ENCODE data around the gene TRIAP1.
"Not testable (repeated sequence)": the region's sequence is repeated elsewhere in the genome, so short reads cannot be mapped to it uniquely, and the experiment has no call there.

Gene TRIAP1

DNA sequence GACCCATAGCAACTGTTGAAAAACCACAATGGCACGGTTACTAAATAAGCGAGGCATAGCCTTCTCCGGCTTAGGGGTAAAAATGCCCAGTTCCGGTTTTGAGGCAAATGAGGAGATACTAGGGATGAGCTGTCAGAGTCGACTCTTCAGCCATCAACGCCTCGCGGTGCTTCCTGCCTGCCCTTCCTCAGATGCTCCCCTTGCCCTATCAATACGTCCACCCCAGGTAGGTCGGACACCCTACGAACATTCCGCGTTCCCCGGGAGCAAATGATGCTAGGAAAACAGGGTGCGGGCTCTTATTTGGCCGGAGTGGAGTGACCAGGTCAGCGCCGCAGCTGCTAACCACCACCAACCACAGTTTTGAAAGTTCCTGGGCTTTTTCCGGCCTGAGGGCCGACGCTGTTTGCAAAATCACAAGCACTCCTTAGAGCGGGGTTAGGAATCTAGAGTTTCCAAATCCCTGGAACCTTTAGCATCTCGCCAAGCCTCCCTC, 22.2 kb upstream of the TRIAP1 start:
- peak; percentile 10 for DNase-seq

DNA sequence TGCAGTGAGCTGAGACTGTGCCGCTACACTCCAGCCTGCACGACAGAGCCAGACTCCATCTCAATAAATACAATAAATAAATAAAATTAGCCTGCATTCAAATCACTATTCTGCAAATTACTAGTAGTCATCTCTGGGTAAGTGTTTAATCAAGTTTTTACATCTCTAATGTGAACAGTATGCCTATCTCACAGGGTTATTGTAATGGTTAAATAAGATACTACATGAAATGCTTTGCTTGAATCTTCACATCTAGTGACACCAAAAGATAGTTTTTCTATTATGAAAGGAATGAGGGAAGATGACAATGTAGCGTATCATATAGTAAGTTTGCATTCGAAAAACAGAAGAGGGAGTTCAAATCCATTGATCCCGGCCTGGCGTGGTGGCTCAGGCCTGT, 21.3 kb upstream of the TRIAP1 start:
- DNase-seq, result no peak

DNA sequence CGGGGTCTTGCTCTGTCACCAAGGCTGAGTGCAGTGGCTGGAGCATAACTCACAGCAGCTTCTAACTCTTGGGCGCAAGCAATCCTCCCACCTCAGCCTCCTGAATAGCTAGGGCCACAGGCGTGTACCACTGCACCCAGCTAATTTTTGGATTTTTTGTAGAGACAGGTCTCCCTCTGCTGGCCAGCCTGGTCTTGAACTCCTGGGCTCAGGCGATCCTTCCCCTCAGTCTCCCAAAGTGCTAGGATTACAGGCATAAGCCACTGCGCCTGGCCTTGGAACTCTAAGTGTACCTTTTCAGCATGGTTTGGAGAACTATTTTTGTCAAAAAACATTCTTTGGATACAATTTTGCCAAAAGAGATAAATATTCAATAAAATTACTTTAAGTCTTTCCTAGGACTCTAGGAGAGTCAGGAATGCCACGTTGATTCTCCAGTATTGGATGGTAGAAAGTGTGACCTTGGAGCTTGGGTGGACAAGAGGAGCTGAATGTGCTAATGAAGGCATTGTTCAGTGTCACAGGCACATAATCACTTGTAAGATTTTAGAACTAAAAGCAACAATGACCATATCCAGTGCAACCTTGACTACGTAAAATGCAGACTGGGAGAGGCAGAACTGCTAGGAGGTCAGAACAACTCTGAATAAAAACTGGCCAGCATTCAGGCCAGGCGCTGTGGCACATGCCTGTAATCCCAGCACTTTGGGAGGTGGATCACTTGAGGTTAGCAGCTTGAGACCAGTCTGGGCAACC, 20.6 kb upstream of the TRIAP1 start:
- DNase-seq, result peak; percentile 17

GRCh38 chr12:120465756-120466155, 19.6 kb upstream of the TRIAP1 start:
- DNase-seq, result no peak

DNA sequence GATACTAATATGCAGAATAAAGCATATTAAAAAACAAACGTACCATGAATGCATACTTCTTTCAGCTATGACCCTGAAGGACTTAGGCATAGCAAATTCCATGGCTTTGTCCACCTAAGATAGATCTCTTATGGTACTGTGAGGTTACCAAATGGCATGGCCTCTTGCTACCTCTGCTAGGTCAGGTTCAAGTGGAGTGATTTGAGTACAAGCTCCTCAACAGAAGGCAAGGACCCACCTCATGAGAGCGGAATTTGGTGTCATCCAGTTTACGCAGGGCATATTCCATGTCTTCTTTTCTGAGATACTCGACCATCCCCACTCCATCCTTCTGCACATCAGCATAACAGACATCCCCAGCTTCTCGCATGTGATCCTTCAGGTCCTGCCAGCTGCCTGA, 17.5 kb upstream of the TRIAP1 start:
- no peak for DNase-seq

GRCh38 chr12:120462099-120462640, 16.0 kb upstream of the TRIAP1 start:
- no peak for DNase-seq

DNA sequence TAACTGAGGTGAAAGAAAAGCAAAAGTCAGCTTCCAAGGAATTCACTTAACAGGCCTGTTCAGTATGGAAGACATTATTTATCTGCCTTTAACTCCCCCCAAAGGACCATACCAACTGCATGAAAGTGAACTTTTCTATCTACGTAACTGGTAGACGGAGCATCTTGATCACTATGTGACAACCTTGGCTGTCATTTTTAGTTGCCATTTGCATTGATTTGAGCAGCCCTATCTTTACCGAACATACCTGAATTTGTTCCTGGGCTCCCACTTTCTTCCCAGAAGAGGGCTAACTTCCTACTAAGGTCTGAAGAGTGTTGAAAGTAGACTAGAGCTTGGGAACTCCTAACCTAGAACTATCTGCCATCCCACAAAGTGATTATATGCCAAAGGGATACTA, 14.0 kb upstream of the TRIAP1 start:
- no peak for DNase-seq

- no peak for DNase-seq
Measured at GRCh38 chr12:120457133-120457532, 10.9 kb upstream of the TRIAP1 start.

GRCh38 chr12:120455302-120455701, 9.1 kb upstream of the TRIAP1 start:
- no peak for DNase-seq

GRCh38 chr12:120453977-120454376, 7.8 kb upstream of the TRIAP1 start:
- peak; percentile 14 for DNase-seq

DNA sequence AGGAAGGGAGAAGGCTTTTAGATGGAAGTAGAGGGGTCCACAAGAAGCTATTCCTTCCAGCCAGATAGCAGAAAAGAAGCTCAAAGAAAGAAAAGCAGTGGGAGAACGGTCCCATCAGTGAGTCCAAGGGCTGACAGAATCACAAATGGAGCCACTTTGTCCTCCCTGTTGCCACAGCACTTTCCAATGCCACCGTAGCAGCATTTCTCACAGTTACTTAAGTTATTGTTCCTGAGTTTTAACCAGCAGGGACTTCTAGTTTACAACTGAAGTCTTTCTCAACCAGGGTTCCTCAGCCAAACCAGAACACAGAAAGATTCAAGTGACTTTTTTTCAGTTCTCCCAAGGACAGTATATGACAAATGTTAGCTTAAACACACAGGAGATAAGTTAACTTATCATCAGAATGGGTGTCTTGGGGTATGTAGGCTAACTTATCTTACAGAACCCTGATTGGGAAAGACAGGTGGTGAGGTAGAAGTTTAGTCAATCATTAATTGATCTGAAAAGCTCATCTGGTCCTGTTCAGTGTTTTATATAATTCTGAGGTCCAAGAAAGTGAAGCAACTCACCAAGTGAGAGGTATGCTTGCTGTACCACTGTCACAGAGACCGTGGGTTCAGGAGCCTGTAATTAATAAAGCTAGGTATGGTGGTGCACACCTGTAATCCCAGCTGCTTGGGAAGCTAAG, 7.0 kb upstream of the TRIAP1 start:
- no peak for DNase-seq

DNA sequence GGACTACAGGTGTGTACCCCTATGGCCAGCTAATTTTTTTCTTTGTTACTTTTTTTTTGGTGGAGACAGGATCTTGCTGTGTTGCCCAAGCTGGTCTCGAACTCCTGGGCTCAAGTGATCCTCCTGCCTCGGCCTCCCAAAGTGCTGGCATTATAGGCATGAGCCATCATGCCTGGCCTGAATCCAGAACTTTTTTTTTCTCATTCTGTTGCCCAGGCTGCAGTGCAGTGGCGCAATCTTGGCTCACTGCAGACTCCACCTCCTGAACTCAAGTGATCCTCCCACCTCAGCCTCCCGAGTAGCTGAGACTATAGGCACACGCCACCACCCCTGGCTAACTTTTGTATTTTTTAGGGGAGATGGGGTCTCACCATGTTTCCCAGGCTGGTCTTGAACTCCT, 6.3 kb upstream of the TRIAP1 start:
- DNase-seq, result not testable (repeated sequence)

- no peak for DNase-seq
Measured at GRCh38 chr12:120447992-120448391, 1.8 kb upstream of the TRIAP1 start.

GRCh38 chr12:120446844-120447178, 627 bp upstream of the TRIAP1 start:
- not testable (repeated sequence) for DNase-seq

- DNase-seq, result no peak
Measured at GRCh38 chr12:120444676-120445075, 1.5 kb downstream of the TRIAP1 start.

DNA sequence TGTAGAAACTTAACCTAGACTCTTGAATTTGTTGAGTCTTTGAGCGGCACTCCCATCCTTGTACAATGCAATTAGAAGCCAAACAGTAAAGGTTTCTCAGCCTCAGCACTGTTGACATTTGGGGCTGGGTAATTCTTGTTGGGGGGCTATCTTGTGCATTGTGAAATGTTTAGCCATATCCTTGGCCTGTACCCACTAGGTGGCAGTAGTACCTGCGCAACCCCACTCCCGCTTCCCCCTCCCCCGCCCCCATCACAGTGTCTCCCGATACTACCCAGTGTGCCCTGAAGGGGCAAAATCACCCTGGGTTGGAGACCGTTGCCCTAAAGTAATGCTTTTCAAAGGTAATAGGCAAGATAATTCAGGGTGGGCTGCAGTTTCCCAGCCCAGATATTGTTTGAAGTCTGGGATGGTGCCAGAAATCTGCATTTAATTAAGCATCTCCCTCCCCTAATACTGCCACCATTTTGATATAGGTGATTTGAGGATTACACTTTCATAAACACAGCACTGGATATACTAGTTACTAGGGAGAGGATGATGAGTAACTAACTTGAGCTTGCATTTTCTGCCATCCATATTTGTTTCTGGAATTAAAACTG, 6.4 kb downstream of the TRIAP1 start:
- peak; percentile 6 for DNase-seq

DNA sequence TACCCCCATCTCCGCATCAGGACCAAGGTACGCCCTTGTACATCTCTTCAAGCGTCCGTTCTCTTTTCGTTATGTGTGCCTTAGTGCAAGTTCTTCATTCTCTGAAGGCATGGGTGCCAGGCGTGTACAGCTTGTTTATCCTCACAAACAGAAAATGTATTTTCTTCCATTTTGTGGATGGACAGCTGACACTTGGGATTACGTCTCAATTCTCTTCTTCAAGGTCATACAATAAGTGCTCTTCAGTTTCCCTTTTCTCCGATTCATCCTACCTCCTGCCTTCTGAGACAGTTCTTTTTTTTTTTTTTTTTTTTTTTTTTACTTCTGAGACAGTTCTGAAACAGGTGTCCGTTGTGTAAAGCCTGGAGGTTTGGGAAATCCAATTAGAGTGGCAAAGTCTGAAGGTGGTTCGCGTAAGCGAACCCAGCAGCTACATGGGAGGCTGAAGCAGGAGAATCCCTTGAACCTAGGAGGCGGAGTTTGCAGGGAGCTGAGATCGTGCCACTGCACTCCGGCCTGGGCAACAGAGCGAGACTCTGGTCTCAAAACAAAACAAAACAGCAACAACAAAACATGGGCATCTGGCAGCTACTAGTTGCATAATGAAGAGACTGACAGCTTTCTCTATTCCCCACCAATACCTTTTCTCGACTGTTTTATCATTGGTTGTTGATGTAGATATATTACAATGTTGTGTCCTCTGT, 7.5 kb downstream of the TRIAP1 start:
- DNase-seq, result no peak

- peak; percentile 99 for DNase-seq
Measured at GRCh38 chr12:120437735-120438494, 8.3 kb downstream of the TRIAP1 start, which contains the start of gene COX6A1. TSS of gene COX6A1 (plus strand) at chr12:120438113. CDS start at chr12:120438127, 14 bp downstream.

DNA sequence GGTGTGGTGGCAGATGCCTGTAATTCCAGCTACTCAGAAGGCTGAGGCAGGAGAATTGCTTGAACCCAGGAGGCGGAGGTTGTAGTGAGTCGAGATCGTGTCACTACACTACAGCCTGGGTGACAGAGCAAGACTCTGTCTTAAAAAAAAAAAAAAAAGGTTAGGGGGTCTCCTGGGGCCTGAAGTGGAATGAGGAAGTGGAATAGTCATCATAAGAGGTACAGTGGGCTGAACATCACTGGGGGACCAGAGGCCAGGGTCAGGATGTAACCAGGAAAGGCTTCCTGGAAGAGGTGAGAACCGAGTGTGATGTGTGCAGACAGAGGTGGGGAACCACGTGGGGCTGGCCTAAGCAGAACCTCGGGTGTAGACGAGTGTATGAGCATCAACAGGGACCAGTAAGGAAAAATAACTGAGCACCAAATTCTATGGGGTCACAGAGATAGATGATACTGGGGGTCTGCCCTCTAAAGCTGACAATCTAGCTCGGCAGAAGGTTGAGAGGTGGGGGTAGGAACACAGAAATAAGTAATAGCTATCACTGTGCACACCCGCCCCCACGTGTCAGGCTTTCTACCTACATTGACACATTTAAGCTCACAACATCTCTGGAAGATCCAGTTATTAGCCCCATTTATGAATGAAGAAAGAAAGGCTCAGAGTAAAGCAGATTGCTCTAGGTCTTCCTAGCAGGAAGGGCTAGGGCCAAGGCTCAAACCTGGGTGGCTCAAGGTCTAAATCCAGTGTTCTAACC, 13.2 kb downstream of the TRIAP1 start:
- no peak for DNase-seq

DNA sequence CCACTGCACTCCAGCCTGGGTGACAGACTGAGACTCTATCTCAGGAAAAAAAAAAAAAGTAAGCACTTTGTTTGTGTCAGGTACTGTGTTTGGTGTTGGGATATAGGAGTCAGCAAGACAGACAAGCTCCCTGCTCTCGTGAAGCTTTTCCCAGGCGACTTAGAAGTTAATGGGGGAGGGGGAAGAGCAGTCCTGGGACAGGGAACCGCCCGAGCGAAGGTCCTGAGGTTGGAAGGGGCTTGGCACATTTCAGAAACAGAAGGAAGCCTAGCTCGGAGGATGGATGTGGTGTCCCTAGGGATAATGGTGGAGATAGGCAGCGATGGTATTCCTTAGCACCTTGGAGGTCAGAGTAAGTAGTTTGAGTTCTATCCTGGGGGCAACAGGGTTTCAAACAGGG, 16.8 kb downstream of the TRIAP1 start:
- no peak for DNase-seq

DNA sequence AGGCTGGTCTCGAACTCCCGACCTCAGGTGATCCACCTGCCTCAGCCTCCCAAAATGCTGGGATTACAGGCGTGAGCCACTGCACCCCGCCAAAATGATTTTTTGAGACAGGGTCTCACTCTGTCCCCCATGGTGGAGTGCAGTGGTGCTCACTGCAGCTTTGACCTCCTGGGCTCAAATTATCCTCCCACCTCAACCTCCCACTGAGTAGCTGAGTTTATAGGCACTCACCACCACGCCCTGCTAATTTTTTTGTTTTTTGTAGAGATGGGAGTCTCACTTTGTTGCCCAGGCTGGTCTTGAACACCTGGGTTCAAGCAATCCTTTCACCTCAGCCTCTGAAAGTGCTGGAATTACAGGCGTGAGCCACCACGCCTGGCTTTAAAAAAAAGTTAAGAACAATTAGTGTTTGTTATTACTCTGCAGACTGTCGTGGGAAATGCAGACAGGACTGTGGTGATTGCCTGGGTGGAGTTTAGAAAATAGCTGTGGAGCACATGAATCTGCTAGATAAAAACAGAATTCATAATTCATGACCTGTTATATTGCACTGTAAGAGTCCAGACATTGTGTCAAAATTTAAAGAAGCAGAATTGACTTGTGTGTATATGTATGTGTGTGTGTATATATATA, 17.5 kb downstream of the TRIAP1 start:
- no peak for DNase-seq

Data from NCI-H526 treated with DMSO at 0.1 percent for 48 hours (cell line).